HEK293 (cell line): Measurements from ENCODE around the gene DENND1C.

Source experiments
- CTCF ChIA-PET: fragments of 350-600 bp; formaldehyde crosslinking; extraction: SDS; loops from one replicate; lab custom pipeline; 2021; ENCODE audit warnings: antibody characterized with exemption; lab: Yijun Ruan, JAX
- POLR2A ChIA-PET: fragments of 300-600 bp; formaldehyde crosslinking; extraction: SDS; loops from one replicate; lab custom pipeline; 2020; ENCODE audit warnings: antibody characterized with exemption, inconsistent platforms; lab: Yijun Ruan, JAX
- H3K27ac ChIP-seq: fragments of 200-500 bp; sonication (Bioruptor generic); 2 replicates; pipeline ENCODE4 v1.5.1; 2014; ENCODE audit warnings: low read depth, low read length, control low read depth, inconsistent platforms; ENCODE audit errors: extremely low read depth
- H3K36me3 ChIP-seq, 2 experiments: fragments of 200-500 bp in 1 of 2; sonication (Bioruptor generic) in 1 of 2; 1 replicate in 1 of 2; 2 replicates in 1 of 2; pipeline ENCODE4 v1.5.1; 2014 to 2017; ENCODE audit warnings: inconsistent platforms in 2 of 2, low read length in 2 of 2; ENCODE audit not compliant: control insufficient read depth in 2 of 2, insufficient read depth in 1 of 2
- H3K4me1 ChIP-seq: fragments of 200-500 bp; sonication (Bioruptor generic); 2 replicates; pipeline ENCODE4 v1.5.1; 2014; ENCODE audit warnings: mild to moderate bottlenecking, low read length, inconsistent platforms; ENCODE audit not compliant: control insufficient read depth, insufficient read depth
- H3K4me3 ChIP-seq: 2 replicates; pipeline ENCODE4 v1.5.1; 2011; ENCODE audit warnings: low read depth, mild to moderate bottlenecking, control low read depth, low read length, moderate library complexity
- H3K9me3 ChIP-seq: fragments of 200-500 bp; sonication (Bioruptor generic); 2 replicates; pipeline ENCODE4 v1.5.1; 2014; ENCODE audit warnings: low read depth, low read length, inconsistent platforms; ENCODE audit not compliant: control insufficient read depth, insufficient read depth
- EGR2 ChIP-seq: fragments of 450-650 bp; formaldehyde crosslinking; IDR thresholded peaks from 2 replicates; pipeline ENCODE4 v1.5.1; 2016; ENCODE audit warnings: low read depth, missing biosample characterization, missing genetic modification characterization
- GLIS1 ChIP-seq: fragments of 450-650 bp; formaldehyde crosslinking; IDR thresholded peaks from 2 replicates; pipeline ENCODE4 v1.5.1; 2016; ENCODE audit warnings: missing biosample characterization, missing genetic modification characterization
- ZEB2 ChIP-seq: fragments of 450-650 bp; formaldehyde crosslinking; IDR thresholded peaks from 2 replicates; pipeline ENCODE4 v1.5.1; 2016; ENCODE audit warnings: missing biosample characterization, missing genetic modification characterization
- ZIC2 ChIP-seq: fragments of 450-650 bp; formaldehyde crosslinking; IDR thresholded peaks from 2 replicates; pipeline ENCODE4 v1.5.1; 2016; ENCODE audit warnings: missing biosample characterization, missing genetic modification characterization
- ZNF211 ChIP-seq: fragments of 450-650 bp; formaldehyde crosslinking; IDR thresholded peaks from 2 replicates; pipeline ENCODE4 v1.5.1; 2016; ENCODE audit warnings: low read depth, missing biosample characterization, missing genetic modification characterization
- ZNF23 ChIP-seq: fragments of 450-650 bp; formaldehyde crosslinking; IDR thresholded peaks from 2 replicates; pipeline ENCODE4 v1.5.1; 2016; ENCODE audit warnings: missing biosample characterization, missing genetic modification characterization, borderline replicate concordance
- ZNF274 ChIP-seq, 2 experiments: fragments of 200-500 bp in 1 of 2; fragments of 450-650 bp in 1 of 2; sonication (Bioruptor generic) in 1 of 2; formaldehyde crosslinking in 1 of 2; IDR thresholded peaks; 2 replicates each; pipeline versions ENCODE4 v1.5.1 to v1.6.1; 2014 to 2016; ENCODE audit warnings: borderline replicate concordance in 1 of 2, inconsistent platforms in 1 of 2, low read length in 1 of 2, missing biosample characterization in 1 of 2, missing genetic modification characterization in 1 of 2
- ZNF335 ChIP-seq: fragments of 450-650 bp; formaldehyde crosslinking; conservative IDR thresholded peaks from 2 replicates; pipeline ENCODE4 v1.5.1; 2016; ENCODE audit warnings: missing biosample characterization, missing genetic modification characterization
- ZNF426 ChIP-seq: fragments of 450-650 bp; formaldehyde crosslinking; IDR thresholded peaks from 2 replicates; pipeline ENCODE4 v1.5.1; 2017; ENCODE audit warnings: missing biosample characterization, missing genetic modification characterization, mild to moderate bottlenecking, inconsistent platforms, moderate library complexity
- ZNF514 ChIP-seq: fragments of 450-650 bp; formaldehyde crosslinking; IDR thresholded peaks from 2 replicates; pipeline ENCODE4 v1.5.1; 2016; ENCODE audit warnings: missing biosample characterization, missing genetic modification characterization
- ZNF596 ChIP-seq: fragments of 450-650 bp; IDR thresholded peaks from 2 replicates; pipeline ENCODE4 v1.5.0; 2018; ENCODE audit warnings: missing biosample characterization, mild to moderate bottlenecking, missing genetic modification characterization, moderate library complexity
- ZSCAN30 ChIP-seq: fragments of 450-650 bp; IDR thresholded peaks from 2 replicates; pipeline ENCODE4 v1.5.1; 2018; ENCODE audit warnings: missing biosample characterization, mild to moderate bottlenecking, missing genetic modification characterization, moderate library complexity
- TF ChIP-seq, protein P1 (sequence below): fragments of 450-650 bp; formaldehyde crosslinking; IDR thresholded peaks from 2 replicates; pipeline ENCODE4 v1.5.1; 2016; ENCODE audit warnings: missing biosample characterization, missing genetic modification characterization
- TF ChIP-seq, protein P2 (sequence below): fragments of 450-650 bp; formaldehyde crosslinking; IDR thresholded peaks from 2 replicates; pipeline ENCODE4 v1.5.1; 2016; ENCODE audit warnings: missing biosample characterization, missing genetic modification characterization
- TF ChIP-seq, protein P3 (sequence below): fragments of 450-650 bp; formaldehyde crosslinking; IDR thresholded peaks from 2 replicates; pipeline ENCODE4 v1.5.1; 2017; ENCODE audit warnings: missing biosample characterization, missing genetic modification characterization
- TF ChIP-seq, protein P4 (sequence below): fragments of 450-650 bp; formaldehyde crosslinking; IDR thresholded peaks from 2 replicates; pipeline ENCODE4 v1.5.1; 2016; ENCODE audit warnings: missing biosample characterization, missing genetic modification characterization

Gene DENND1C

DNA sequence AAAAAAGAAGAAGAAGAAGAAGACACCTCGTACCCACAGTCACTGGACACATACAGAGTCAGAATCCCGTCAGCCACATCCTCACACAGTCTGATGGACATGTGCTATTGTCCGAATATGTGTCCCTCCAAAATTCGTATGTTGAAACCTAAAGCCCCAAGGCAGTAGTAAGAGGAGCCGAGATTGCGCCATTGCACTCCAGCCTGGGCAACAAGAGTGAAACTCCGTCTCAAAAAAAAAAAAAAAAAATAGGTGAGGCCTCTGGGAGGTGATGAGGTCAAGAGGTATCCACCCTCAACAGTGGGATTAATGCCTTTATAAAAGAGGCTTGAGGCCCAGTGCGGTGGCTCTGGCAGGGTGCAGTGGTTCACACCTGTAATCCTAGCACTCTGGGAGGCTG is 2.6 kb upstream of the DENND1C start:
- no peaks in the 10 kb centered on the region for H3K36me3 ChIP-seq
- no peak overlapping the region for H3K27ac ChIP-seq
- ChIA-PET CTCF (no interaction called here), POLR2A (no interaction called here)
- TF ChIP-seq ZNF426 (tag by site-specific recombination) = no peak
- no peak for TF ChIP-seq EGR2 (tag by site-specific recombination)
- TF ChIP-seq ZNF514 = no peak
- TF ChIP-seq ZNF211 = no peak
- TF ChIP-seq, protein P1, sequence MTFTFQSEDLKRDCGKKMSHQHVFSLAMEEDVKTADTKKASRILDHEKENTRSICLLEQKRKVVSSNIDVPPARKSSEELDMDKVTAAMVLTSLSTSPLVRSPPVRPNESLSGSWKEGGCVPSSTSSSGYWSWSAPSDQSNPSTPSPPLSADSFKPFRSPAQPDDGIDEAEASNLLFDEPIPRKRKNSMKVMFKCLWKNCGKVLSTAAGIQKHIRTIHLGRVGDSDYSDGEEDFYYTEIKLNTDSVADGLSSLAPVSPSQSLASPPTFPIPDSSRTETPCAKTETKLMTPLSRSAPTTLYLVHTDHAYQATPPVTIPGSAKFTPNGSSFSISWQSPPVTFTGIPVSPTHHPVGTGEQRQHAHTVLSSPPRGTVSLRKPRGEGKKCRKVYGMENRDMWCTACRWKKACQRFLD (tag by site-specific recombination) = no peak
- no peak for TF ChIP-seq ZSCAN30
- no peak for TF ChIP-seq ZNF596 (tag by site-specific recombination)
- TF ChIP-seq, protein P2, sequence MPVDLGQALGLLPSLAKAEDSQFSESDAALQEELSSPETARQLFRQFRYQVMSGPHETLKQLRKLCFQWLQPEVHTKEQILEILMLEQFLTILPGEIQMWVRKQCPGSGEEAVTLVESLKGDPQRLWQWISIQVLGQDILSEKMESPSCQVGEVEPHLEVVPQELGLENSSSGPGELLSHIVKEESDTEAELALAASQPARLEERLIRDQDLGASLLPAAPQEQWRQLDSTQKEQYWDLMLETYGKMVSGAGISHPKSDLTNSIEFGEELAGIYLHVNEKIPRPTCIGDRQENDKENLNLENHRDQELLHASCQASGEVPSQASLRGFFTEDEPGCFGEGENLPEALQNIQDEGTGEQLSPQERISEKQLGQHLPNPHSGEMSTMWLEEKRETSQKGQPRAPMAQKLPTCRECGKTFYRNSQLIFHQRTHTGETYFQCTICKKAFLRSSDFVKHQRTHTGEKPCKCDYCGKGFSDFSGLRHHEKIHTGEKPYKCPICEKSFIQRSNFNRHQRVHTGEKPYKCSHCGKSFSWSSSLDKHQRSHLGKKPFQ (tag by site-specific recombination) = 0 out of 2 replicates have a peak, but pooled peaks have one; percentile 48
- TF ChIP-seq, protein P3, sequence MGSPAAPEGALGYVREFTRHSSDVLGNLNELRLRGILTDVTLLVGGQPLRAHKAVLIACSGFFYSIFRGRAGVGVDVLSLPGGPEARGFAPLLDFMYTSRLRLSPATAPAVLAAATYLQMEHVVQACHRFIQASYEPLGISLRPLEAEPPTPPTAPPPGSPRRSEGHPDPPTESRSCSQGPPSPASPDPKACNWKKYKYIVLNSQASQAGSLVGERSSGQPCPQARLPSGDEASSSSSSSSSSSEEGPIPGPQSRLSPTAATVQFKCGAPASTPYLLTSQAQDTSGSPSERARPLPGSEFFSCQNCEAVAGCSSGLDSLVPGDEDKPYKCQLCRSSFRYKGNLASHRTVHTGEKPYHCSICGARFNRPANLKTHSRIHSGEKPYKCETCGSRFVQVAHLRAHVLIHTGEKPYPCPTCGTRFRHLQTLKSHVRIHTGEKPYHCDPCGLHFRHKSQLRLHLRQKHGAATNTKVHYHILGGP (tag by site-specific recombination) = no peak
- H3K9me3 ChIP-seq = no peaks in the 10 kb centered on the region
- no peak overlapping the region for H3K4me3 ChIP-seq
- no peaks in the 10 kb centered on the region for H3K4me1 ChIP-seq

DNA sequence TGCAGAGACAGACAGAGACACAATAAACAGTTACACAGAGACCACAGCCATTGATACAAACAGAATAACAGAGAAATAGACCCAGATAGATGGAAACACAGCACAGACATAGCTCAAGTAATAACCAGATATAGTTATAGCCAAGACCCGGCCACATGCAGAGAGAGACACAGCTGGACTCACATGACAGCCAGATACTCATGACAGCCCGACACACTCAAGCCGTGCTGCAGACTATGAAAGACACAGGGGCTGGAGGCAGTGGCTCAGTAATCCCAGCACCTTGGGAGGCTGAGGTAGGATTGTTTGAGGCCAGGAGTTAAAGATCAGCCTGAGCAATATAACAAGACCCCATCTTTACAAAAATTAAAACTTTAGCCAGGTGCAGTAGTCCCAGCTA is 1.6 kb upstream of the DENND1C start:
- Histone ChIP-seq H3K4me3 (no peak overlapping the region), H3K36me3 (no peaks in the 10 kb centered on the region), H3K9me3 (no peaks in the 10 kb centered on the region), H3K4me1 (no peaks in the 10 kb centered on the region), H3K27ac (no peak overlapping the region)
- ChIA-PET CTCF (interaction anchor here (1.0 to 1.3 kb wide), 2 partner anchors 10 to 110 kb away, joined by 3 to 4 read pairs; partner anchors contain the start of gene ALKBH7), POLR2A (interaction anchor here (0.7 kb wide), 1 partner anchor 15 kb away, joined by 4 read pairs; no protein-coding TSS in a partner anchor)
- TF ChIP-seq, protein P4, sequence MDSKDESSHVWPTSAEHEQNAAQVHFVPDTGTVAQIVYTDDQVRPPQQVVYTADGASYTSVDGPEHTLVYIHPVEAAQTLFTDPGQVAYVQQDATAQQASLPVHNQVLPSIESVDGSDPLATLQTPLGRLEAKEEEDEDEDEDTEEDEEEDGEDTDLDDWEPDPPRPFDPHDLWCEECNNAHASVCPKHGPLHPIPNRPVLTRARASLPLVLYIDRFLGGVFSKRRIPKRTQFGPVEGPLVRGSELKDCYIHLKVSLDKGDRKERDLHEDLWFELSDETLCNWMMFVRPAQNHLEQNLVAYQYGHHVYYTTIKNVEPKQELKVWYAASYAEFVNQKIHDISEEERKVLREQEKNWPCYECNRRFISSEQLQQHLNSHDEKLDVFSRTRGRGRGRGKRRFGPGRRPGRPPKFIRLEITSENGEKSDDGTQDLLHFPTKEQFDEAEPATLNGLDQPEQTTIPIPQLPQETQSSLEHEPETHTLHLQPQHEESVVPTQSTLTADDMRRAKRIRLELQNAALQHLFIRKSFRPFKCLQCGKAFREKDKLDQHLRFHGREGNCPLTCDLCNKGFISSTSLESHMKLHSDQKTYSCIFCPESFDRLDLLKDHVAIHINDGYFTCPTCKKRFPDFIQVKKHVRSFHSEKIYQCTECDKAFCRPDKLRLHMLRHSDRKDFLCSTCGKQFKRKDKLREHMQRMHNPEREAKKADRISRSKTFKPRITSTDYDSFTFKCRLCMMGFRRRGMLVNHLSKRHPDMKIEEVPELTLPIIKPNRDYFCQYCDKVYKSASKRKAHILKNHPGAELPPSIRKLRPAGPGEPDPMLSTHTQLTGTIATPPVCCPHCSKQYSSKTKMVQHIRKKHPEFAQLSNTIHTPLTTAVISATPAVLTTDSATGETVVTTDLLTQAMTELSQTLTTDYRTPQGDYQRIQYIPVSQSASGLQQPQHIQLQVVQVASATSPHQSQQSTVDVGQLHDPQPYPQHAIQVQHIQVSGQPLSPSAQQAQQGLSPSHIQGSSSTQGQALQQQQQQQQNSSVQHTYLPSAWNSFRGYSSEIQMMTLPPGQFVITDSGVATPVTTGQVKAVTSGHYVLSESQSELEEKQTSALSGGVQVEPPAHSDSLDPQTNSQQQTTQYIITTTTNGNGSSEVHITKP (tag by site-specific recombination) = 0 out of 2 replicates have a peak, but pooled peaks have one; percentile 16
- TF ChIP-seq ZNF335 (no peak), ZNF274 (IDR thresholded peaks at IDR 0.05; ENCODE audit: low read length) (no peak), ZNF274 (tag by site-specific recombination; IDR thresholded peaks at IDR 0.05; ENCODE audit: borderline replicate concordance) (no peak), ZNF23 (tag by site-specific recombination) (no peak), ZEB2 (tag by site-specific recombination) (no peak), ZNF514 (no peak), GLIS1 (tag by site-specific recombination) (peak; percentile 53; the same call in 1 of the 2 replicates), ZIC2 (tag by site-specific recombination) (peak; percentile 89)
